NCI-H146 treated with DMSO at 0.1 percent for 48 hours (cell line): ENCODE results near the gene MRPS35.
"Not testable (repeated sequence)": the region's sequence is repeated elsewhere in the genome, so short reads cannot be mapped to it uniquely, and the experiment has no call there.

Source experiments
- DNase-seq: peaks from one replicate; lab custom pipeline; 2025; ENCODE audit not compliant: unreplicated experiment; lab: John Stamatoyannopoulos, UW

MRPS35 gene

DNA sequence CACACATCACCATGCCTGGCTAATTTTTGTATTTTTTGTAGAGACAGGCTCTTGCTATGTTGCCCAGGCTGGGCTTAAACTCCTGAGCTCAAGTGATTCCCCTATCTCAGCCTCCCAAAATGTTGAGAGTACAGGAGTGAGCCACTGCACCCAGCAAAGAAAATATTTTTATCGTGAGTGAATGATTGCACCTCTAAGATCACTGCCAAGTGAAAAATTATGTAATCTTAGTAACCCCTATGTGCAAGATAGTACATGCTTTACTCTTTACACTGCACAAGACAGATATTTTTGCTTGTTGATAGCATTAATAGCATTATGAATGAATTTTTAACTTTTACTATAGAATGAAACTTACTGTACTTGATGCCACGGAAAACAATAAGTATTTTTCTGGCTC, 3.4 kb upstream of the MRPS35 start:
- DNase-seq = no peak

DNA sequence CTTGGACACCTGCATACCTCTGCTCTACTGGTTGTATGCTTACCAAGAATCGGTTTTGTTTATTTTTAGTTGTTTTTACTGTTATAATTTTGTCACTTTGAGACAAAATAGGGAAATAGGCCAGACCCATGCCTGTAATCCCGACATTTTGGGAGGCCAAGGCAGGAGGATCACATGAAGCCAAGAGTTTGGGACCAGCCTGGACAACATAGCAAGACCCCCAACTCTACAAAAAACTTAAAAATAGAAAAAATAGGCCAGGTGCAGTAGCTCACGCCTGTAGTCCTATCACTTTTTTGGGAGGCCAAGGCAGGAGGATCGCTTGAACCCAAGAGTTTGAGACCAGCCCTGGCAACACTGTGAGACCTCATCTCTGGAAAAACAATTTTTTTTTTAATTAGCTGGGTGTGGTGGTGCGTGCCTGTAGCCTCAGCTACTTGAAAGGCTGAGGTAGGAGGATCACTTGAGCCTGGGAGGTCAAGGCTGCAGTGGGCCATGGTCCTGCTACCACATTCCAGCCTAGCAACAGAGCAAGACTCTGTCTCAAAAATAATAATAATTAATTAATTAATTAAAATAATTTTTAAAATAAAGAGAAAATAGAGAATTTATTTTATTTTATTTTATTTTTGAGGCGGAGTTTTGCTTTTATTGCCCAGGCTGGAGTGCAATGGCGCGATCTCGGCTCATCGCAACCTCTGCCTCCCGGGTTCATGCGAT, 1.3 kb upstream of the MRPS35 start:
- DNase-seq = no peak

DNA sequence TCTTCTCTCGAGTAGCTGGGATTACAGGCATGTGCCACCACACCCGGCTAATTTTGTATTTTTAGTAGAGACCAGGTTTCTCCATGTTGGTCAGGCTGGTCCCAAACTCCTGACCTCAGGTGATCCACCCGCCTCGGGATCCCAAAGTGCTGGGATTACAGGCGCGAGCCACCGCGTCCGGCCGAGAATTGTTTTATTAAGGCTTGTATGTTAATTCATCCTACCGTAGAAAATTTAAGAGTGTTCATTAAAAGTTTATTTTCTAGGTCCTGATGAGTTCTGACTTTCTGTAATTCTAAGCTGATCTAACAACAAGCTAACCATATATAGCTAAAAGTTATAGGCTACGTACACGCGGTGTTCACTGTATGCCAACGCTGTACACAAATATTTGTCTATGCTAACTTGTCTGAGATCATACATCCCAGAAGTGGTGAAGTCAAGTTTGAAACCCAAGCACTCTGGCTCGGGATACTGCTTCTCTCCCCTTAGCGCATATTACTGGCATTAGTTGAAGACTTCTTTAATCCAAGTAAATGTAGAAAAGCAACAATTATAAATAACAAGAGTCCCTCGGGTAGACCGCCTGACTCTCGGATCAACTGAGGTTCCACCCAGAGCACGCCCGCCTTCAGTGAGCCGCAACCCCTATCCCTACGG, 570 bp upstream of the MRPS35 start:
- DNase-seq = peak; percentile 48

DNA sequence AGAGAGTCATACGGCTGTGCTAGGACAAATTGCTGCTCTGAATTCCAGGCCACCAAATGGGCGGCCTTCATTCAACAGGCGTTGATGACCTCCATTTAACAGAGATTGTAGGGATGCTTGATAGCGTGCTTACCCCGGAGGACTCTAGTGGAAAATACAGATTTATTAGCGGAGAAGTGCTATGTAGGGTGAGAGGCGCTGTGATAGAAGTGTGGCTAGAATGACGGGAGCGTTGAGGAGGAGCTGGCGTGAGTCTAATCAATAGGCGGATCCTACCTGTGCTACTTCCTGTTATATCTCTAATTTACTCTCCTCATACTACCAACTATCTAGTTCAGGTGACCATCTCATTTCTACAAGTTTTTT, 668 bp downstream of the MRPS35 start:
- peak; percentile 66 for DNase-seq

DNA sequence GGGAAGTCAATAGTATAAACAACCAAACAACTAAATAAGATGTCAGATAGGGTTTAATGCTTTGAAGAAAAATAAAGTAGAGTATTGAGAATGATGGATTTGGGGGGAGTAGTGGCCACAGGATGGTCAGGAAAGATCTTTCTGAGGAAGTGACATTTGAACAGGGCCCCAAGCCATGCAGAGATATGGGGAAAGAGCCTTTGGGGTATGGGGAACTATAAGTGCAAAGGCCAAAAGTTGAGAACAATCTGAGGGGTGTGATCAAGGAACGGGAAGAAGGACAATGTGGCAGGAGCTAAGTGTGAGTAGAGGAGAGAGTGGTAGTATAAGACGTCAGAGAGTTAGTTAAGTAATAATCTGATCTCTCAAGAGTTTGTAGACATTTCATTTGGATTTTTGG, 1.3 kb downstream of the MRPS35 start:
- no peak for DNase-seq

DNA sequence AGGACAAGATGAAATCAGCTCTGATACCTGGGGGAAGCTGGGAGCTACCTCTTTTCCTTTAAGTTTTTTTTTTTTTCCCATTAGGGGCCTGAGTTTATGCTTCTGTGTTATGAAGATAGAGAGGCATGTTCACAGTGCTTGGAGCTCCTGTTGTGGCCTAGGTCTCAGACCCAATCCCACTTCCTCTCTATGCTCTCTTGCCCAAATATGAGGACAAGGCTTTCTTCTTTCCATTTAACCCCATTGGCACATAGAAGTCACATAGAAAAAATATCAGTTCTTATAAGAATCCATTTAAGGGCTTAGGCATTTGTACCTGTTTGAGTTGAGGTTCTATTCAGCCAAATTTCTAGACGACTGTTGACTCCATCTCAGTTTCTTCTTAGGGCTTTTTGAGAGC, 12.6 kb downstream of the MRPS35 start:
- no peak for DNase-seq

DNA sequence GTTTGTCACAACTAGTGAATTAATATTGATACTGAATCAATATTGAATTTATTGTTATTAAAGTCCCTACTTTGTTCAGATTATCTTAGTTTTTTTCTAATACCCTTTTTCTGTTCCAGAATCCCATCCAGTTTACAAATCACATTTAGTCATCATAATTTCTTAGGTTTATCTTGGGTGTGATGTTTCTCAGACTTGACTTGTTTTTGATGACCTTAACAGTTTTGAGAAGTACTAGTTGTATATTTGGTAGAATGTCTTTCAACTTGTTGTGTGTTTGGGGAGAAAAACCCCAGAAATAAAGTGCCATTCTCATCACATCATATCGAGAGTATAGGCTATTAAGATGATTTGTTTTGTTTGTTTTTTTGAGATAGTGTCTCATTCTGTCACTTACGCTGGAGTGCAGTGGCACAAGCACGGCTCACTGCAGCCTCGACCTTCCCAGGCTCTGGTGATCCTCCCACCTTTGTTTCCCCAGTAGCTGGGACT, 19.5 kb downstream of the MRPS35 start:
- no peak for DNase-seq

DNA sequence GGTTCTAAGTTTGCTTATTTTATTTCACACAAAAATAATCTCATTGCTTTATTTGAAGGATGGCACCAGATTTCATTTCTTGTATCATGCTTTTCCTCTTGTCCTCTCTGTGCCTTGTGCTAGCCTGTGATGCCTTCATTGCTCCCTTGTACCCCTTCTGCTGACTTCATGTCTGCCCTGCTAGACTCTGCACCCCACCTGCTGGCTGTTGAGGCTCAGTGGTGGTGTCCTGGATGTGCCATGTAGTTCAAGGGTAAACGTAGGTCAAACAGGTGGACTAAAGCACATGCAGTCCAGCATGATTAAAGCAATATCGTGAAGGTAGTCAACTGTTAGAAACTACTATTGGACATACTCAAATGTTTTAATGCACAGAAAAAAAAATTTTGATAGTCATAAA, 21.6 kb downstream of the MRPS35 start:
- DNase-seq = no peak

DNA sequence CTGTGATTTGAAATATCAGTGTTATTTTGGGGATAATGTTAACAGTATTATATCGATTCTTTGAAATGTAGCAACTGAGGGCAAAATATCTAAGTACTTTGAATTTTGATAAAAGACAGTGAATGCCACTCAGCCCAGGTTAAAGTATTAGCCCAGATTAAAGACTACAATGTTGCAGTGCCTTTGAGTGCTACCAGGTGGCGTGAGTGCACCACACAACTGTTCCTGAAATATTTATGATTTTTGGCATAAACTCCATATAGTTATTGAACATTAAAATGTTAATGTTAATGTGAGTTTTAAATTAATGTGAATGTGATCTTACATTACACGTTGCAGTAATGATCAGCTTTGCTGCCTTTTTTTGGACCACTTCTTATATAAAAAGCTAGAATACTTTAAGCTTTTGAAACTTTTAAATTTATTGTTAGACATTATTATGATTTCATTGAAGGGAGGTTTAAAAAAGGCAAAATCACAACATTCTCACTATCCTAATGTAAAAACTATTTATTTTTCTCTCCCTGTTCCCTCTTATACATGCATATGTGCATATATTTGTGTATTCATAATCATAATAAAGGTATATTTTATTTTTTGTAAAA, 22.5 kb downstream of the MRPS35 start:
- peak; percentile 12 for DNase-seq

DNA sequence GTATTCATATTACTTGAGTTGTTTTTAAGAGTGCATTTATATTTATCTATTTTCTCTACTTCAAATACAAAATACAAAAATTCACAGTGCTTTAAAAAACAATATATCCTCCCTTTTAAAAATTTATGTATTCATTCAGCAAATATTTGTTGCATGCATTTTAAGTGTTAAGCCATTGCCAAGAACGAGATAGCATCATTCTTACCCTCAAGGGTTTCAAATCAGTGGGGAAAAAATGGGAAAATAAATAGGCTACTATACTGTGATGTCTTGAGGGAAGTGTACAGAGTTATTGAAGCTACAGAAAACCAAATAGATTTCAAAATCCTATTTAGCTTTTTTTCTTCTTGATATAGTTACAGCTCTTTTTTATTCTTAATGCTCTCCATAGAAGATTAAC, 23.2 kb downstream of the MRPS35 start:
- no peak for DNase-seq

DNA sequence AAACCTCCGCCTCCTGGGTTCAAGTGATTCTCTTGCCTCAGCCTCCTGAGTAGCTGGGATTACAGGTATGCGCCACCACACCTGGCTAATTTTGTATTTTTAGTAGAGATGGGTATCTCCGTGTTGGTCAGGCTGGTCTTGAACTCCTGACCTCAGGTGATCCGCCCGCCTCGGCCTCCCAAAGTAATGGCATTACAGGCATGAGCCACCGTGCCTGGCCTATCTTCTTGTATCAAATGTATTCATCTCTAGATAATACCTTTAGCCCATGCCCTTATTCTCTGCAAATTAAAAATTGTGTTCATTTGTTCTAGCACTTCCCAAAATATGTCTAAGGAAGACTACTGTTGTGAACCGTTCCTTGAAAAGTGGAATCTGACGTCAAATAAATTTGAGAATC, 23.7 kb downstream of the MRPS35 start:
- DNase-seq = not testable (repeated sequence)

DNA sequence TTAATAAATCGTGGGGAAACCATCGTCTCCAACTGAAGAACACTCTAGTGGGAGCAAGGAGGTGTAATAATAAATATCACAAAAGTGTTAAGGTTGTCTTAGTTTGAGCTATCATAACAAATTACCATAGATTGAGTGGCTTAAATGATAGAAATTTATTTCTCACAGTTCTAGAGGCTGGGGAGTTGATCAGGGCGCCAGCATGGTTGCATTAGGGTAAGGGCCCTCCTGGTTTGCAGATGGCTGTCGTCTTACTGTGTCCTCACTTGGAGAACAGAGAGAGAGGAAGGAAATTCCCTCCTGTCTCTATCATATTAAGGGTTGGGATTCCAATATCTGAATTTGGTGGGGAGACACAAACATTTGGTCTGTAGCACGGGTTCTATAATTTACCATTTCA, 33.0 kb downstream of the MRPS35 start:
- DNase-seq = no peak

DNA sequence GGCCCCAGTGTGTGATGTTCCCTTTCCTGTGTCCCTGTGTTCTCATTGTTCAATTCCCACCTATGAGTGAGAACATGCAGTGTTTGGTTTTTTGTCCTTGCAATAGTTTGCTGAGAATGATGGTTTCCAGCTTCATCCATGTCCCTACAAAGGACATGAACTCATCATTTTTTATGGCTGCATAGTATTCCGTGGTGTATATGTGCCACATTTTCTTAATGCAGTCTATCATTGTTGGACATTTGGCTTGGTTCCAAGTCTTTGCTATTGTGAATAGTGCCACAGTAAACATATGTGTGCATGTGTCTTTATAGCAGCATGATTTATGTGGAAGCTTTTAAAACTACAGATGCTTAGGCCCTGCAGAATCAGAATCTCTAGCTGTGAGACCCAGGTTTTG, 35.1 kb downstream of the MRPS35 start:
- DNase-seq = not testable (repeated sequence)

DNA sequence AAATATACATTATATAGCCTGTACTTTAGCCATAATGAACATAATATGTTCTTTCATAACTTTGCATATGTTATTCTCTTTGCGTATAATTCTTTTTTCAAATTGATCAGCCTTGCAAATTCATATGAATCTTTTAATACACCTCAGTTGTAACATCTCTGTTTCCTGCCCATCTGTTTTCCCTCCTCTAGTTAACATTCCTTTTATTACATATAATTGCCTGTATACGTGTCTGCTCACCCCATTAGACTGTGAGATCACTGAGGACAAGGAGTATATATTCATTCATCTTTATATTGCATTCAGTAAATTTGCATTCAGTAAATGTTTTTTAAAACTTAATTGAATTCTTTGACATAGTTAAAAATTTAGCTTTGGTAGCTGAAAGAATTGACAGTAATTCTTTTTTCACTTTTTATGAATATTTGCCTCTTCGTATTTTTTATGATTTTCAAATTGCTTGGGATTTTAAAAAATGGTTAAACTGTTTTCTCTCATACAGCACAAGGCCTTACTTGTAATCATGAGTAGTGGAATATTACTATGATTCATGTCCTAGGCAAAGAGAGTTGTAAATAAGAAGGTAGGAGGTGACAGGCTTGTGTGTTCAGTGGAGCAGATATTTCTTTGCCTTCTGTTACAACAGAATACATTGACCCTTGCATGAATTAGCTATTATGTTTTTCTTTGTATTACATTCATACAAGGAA, 36.6 kb downstream of the MRPS35 start:
- DNase-seq = no peak

DNA sequence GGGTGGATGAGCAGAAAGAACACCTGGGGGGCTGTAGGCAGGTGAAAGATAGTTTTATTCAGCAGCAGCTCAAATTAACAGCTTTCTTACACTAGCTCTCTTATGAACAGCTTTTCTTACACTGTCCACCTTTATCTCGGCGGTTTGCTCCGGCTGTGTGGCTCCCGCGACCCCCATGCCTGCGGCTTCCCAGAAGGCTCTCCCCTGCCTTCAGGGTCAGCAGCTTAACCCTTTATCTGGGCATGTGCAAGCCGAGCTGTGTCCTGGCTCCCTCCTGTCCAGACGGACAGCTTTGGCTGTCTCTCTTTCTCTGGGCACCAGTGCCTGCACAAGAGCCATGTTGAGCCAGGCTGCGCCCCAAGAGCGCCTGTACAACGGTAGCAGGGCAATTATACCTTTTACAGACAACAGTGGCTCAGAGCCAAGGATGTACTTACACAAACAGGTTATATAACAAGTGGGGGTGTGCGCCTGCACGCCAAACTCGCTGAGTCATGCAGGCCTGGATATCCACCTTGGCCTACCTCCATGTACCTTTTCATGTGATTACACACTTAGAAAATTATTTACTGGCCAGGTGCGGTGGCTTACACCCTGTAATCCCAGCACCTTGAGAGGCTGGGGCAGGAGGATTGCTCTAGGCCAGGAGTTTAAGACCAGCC, 40.9 kb downstream of the MRPS35 start:
- peak; percentile 25 for DNase-seq

DNA sequence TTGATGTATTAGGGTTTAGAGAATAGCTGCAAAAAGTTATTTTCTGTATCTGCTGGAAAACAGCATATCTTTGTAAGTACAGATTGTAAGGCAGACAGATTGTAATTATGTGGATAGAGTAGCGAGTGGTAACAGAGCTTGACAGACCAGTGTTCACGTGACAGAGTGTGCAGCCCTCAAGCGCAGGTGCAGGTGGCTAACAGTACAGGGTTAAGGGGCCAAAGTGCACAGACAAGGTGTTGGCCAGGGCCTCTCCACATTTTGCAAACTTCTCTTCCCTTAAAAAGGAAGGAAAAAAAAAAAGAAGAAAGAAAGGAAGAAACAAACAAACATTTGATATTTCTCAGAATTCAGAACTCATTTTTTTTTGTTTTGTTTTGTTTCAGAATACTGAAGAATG, 44.2 kb downstream of the MRPS35 start:
- DNase-seq = no peak

DNA sequence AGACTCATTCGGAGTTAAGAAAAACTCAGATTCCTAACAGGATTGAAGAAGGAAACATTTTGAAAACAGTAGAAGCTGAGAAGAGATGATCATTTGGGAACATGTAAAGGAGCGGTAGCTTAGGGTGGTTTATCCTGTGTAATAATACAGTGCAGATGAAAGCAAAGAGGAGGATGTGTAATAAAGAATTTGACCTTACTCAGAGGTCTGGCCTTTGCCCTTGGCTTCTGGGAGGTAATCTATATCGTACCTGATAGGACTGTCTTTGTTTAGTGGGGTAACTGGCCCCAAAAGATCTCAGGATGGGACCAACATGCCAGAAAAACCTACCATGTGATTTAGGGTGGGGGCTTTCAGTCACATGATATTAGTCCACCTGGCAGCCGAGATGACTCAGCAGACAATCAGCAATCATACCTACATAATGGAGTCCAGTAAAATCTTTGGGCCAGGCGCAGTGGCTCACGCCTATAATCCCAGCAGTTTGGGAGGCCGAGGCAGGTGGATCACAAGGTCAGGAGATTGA, 46.1 kb downstream of the MRPS35 start:
- no peak for DNase-seq

DNA sequence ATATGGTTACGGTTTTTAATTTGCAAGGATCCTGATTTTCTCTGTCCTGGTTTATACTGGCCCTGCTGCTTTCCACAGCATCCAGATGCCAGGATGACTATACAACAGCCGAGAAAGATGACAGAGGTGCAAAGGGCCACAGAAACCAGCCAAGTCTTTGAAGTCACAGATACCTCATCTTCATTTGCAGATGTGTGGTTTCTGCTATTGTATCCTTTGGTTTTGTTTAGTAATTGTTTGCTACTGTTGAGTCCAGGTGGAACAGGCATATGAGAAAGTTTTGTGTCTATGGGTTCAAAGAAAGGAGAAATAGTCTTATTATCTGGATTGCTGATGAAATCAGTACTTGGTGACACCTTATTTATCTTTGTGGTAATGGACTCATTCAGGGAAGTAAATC, 52.1 kb downstream of the MRPS35 start:
- no peak for DNase-seq

DNA sequence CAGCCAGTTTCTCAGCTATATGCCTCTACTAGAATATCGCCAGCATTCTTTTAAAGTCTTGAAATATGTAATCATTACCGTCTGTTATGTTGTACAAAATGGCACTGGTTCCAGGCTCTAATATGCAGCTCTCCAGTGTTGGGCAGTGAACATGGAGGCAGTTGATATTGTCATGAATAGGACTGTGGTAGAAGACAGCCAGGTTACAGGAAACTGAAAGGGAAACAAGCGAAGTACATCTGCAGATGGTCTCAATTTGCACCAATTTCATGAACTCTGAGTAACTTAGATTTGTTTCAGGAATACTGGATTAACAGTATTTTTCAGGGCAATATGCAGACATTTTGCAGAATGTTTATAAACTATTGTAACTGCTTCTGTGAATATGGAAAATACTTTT, 56.0 kb downstream of the MRPS35 start:
- no peak for DNase-seq

DNA sequence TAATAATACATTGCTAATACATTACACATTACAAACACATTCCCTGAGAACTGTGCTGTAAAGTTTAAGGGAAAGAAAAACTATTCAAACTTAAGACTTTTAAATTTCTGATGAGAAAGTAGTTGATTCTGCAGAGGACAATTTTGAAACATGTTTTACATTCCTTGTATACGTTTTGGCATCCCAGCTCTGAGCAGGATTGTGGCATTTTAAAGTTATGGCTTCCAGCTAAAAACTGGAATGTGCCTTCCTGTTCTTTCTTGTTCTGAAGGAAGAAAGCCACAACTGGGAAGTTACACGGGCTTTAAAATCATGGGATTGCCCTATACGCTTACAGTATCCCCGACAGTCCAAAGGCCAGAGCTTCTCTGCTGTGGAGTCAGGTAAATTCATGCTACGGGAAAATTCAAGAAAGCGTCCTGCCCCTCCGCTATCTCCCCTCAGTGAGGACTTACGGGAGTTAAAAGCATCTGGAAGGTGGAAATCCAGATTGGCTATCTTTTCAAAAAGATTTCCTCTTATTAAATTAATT, 58.6 kb downstream of the MRPS35 start:
- DNase-seq = no peak
